LHCN-M2 (cell line): ENCODE data around the gene SMARCA1. TPM values are rescaled to one million over a fixed set of nuclear protein-coding genes. Genes with fewer than 3 reads are reported as not detected.
A peak's percentile ranks its signal among the peaks of the same experiment; 100 is the strongest.

ENCODE experiments used
- DNase-seq: peaks from one replicate; pipeline ENCODE4 v3.0.0-alpha.2; 2012; ENCODE audit warnings: low read depth
- total RNA-seq: library from RNA; depleted of rRNA; stranded (reverse); fragments of >200 nt; gene quantifications from 2 replicates; pipeline ENCODE4 v1.2.3, GENCODE V29; 2014

SMARCA1 gene
- total RNA-seq, 1 experiment from 2014 or later, result 42.6 TPM

GRCh38 chrX:129529685-129530281 is 6.5 kb upstream of the SMARCA1 start:
- no peak for DNase-seq

DNA sequence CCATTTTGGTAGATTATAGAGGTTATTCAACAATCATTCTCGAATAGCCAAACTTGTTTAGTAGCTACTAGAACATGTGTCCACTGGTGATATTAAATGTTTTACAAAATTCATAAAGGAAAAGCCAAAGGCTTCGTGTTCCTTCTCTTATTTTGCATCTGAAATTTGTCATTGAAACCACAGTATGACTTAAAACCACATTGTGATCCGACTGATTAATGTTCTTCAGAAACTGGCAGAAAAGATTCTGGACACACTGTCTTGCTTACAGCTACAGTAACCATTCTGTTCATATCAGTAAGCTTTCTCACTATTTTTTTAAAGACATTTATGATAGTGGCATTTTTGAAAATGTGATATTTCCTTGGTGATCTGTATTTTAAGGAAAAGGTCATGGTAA is 2.6 kb upstream of the SMARCA1 start:
- DNase-seq, result peak; percentile 21

DNA sequence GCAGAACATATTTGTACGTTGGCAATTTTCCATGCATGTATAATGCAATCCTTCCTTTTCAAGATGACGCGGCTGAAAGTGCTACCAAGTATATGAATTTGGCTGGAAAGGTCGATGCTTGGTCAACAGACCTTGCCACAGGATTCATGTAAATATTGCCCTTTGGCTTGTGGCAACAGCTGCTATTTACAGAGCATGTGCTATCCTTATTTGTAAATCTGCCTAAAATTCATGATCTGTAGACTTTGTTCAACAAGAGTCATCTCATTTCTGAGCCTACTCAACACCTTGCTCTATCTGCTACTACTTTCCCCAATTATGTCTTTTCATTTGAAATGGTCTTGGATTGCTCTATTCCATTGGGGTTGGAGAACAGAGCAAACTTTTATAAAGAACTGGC is 1.9 kb upstream of the SMARCA1 start:
- DNase-seq, result peak; percentile 55

GRCh38 chrX:129524250-129524850 is 1.1 kb upstream of the SMARCA1 start:
- no peak for DNase-seq

DNA sequence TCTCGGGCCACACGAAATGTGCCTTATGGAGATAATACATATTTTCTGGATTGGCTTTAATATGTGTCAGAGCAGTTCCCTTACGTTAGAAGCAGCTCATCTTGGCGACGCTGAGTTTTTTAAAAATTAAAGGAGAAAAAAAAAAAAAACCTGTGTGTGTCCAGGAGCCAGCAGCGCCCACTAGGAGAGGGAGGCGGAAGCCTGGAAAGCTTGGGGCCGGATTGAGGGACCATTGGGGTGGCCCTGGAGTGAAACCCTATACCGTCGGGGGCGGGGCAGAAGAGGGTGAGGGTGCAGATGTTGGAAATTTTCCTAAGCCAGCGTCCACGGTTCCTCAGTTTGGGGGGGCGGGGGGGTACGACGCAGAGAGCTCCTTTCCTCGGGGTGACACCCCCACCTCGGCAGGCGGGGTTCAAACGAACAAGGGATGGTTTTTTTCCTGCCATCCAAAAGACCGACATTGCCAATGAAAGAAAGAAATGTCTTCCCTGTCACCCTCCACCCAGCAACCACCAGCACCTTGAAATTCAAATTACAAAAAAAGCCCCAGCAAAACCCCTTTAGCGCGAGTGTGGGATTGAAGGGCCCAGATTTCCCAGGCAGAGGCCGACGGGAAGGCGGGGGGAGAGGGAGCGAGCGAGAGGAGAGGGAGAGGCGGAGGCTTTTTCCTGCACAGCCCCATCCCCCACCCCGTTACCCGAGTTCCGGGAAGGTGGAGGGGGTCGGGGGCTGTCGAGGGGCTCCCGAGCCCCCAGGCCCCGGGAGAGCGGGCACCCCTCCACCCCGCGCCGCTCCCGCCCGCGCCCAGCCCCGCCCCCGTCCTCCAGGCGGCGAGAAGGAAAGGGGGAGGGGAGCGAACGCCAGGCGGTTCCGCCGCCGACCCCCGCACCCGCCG is 859 bp downstream of the SMARCA1 start:
- DNase-seq, result peak; percentile 67

DNA sequence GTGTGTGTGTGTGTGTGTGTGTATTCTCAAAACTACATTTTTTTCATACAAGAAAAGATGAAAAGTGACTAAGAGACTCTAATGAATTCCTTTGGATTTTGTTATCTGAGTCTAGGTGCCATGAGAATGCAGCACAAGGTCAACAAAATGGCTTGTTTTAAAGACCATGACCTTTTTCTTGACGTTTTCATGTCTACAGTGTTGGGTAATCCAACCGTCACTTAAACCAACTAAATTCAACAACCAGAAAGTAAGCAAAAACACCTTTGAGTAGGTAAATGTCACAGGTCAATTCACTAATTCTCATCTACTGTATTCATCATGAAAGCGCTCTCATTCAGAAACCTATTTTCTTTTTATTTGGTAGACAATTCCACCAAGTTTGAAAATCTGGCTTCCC is 3.1 kb downstream of the SMARCA1 start:
- DNase-seq, result no peak

DNA sequence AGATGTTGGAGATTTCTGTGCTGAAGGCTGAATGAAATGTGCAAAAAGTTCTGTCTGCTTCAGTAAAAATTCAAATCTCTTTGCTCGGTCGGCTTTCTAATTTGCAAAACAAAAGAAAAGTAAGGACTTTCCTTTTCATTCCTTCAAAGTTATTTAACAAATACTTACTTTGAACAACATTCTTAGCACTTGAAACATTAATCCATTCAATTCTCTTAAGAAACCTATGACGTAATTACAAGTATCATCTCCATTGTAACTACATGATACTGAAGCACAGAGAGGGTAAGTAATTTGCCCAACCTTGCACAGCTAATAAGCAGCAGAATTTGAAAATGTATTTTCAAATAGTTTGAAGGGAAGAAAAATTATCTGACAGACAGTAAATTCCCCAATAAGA is 6.9 kb downstream of the SMARCA1 start:
- no peak for DNase-seq

GRCh38 chrX:129512409-129512808 is 10.9 kb downstream of the SMARCA1 start:
- no peak for DNase-seq

DNA sequence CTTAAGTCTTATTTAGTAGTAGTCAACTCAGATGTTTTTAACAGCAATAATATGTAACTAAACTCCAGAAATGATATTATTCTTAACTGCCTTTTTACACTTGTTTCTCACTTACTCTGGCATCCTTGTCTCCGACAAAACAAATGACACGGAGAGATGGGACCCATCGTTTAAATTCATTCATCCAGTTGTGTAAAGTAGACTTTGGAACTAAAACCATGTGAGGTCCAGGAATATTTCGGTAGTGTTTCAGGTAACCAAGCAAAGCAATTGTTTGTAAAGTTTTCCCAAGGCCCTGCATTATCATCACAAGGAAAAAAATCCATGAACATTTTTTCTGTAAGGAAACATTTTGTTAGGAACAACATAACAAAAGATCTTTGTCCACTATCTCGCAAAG is 11.6 kb downstream of the SMARCA1 start:
- no peak for DNase-seq

GRCh38 chrX:129510331-129510730 is 13.0 kb downstream of the SMARCA1 start:
- DNase-seq, result no peak

DNA sequence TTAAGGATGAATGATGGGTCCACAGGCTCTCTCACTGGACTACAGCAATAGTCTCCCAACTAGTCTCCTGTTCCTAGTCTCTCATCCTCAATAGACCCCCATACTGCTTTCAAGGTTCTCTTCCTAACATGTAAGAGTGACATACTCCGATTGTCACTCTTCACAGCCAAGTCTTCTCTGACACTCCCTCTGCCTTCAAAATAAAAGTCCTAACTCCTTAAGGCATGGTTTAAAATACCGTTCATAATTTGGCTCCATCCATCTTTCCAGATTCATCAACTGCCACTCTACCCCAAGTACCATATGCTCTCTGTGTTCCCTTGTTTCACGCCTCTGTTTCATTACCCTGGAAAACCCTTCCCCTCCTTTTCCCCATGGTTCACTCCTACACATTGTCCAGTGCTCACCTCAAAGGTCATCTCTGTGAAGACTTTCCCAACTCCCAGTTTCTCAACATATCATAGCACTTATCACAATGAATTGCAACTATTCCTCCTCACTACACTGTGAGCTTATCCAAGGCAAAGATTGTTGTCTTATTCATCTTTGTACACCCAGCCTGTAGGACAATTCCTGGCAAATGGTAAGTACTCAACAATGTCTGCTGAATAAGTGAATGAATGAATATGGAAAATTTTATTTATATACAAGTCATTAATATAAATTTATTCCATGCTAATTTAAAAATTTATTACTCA is 26.0 kb downstream of the SMARCA1 start:
- no peak for DNase-seq

- DNase-seq, result peak; percentile 52
Measured at GRCh38 chrX:129496625-129497024, 26.7 kb downstream of the SMARCA1 start.

- no peak for DNase-seq
Measured at GRCh38 chrX:129495900-129496299, 27.4 kb downstream of the SMARCA1 start.

- no peak for DNase-seq
Measured at GRCh38 chrX:129494887-129495286, 28.4 kb downstream of the SMARCA1 start.

DNA sequence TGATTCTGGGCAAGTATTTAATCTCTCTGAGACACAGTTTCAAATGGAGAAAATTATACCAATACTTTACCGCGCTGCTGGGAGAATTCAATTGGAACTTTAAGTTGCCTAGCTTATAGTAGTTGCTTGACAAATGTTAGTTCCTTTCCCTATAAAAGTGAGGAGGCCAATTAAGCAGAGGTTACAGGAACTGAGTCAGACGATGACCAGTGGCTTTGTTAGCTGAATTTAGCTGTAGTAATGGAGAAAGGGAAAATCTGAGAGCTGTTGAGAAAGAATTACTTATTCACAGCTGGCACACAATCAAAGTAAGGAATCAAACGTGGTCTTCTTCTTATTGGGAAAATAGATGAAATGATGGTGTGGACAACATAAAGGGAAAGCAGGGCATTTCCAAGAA is 29.6 kb downstream of the SMARCA1 start:
- peak; percentile 58 for DNase-seq

- no peak for DNase-seq
Measured at GRCh38 chrX:129490330-129490729, 33.0 kb downstream of the SMARCA1 start.

DNA sequence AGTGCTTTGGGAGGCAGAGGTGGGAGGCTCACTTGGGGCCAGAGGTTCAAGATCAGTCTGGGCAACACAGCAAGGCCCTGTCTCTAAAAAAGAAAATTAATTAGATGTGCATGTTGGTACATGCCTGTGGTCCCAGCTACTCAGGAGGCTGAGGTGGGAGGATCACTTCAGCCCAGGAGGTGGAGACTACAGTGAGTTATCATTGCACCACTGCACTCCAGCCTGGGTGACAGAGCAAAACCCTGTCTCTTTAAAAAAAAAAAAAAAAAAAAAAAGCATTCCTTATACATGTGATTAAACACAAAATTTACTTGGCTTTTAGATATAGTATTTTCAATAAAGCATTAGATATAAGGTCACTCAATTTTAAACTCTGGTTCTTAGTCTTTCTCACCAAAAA is 34.9 kb downstream of the SMARCA1 start:
- DNase-seq, result no peak

DNA sequence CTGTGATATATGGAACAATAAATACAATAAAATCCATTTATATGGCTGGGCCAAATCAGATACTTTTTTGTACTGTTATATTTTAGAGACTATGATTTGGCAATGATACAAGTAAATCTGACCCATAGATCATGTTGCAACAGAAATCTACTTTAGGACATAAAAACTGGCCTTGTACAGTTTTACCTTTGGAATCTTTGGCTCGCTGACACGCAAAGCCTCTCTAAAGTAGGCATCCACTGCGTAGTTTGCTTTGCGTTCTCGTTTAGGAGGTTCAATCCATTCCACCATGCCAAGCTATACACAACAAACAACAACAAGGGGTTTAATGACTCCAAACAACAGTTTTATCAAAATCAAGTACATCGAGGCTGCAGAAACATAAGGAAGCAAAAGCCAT is 42.4 kb downstream of the SMARCA1 start:
- no peak for DNase-seq

- peak; percentile 78 for DNase-seq
Measured at GRCh38 chrX:129478516-129478915, 44.8 kb downstream of the SMARCA1 start.

- peak; percentile 54 for DNase-seq
Measured at GRCh38 chrX:129472116-129472515, 51.2 kb downstream of the SMARCA1 start.

DNA sequence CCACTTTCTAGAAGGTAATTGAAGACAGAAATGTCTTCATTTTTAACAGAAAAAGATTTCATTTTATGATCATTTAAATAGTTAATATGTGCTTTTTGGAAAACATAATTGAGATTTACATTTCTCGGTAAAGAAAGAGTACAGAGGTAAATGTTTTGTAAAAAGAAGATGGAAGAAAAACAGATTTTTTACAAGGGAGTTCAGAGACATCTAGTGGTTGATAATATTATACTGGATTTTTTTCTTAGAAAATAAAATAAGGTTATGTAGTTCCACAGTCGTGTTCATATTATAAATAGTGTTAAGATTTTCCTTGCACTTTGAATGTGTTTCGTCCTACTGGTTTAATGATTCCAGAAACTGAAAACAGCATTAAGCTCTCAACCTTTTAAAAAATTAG is 60.6 kb downstream of the SMARCA1 start:
- DNase-seq, result no peak

DNA sequence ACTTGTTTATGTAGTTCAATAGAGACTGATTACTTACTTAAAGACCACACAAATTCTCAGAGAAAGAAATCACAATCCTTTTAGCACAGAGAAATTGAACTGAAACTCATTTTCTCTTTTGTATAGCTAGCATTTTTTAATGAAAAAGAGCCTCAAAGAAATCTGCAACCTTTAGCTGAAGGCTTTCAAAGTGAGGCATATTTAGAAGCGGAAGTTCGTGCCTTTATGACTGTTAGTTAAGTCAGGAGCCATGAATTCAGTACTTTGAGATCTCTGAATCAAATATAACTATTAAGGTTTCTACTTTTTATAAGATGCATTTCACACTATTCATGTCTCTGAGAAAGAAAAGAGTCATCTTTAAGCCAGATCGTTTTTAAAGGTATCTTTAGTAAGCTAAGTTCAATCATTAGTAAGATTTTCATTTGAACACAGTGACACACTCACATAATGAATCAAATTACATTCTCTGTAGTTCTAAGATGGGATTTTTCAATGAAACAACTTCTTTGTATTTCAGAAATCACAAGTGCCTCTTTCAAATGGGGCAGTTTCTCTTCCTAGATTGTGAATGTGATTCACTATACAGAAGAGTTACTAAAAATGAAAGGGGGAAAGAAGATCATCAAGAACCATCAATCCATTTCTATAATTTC is 61.4 kb downstream of the SMARCA1 start:
- no peak for DNase-seq
